HG03025 (cell line): Measurements from ENCODE around the gene PCDHGA3.
"Not testable (repeated sequence)": the region's sequence is repeated elsewhere in the genome, so short reads cannot be mapped to it uniquely, and the experiment has no call there.

Experiments
- ATAC-seq: cut with Tn5 transposase; IDR thresholded peaks from one replicate; pipeline ENCODE4 v1.9.1; 2021; ENCODE audit warnings: mild to moderate bottlenecking, moderate library complexity; ENCODE audit not compliant: unreplicated experiment, low FRiP score

PCDHGA3 gene

GRCh38 chr5:141375444-141376155 lies 32.0 kb downstream of the PCDHGA3 start:
- ATAC-seq, result not testable (repeated sequence)

GRCh38 chr5:141382469-141383294 lies 39.1 kb downstream of the PCDHGA3 start, which contains the start of gene PCDHGA7:
Gene PCDHGA7, plus strand, starts transcription at chr5:141382742. Its CDS starts 158 bp downstream, at chr5:141382900.
- no peak for ATAC-seq

- ATAC-seq, result no peak
Observed at GRCh38 chr5:141383345-141383744, 39.7 kb downstream of the PCDHGA3 start.

- ATAC-seq, result no peak
Observed at GRCh38 chr5:141384471-141385267, 41.0 kb downstream of the PCDHGA3 start.

GRCh38 chr5:141387557-141388311 lies 44.1 kb downstream of the PCDHGA3 start, which contains the start of gene PCDHGB4:
Gene PCDHGB4, plus strand, starts transcription at chr5:141387698. Its CDS starts 187 bp downstream, at chr5:141387885.
- ATAC-seq, result not testable (repeated sequence)

- ATAC-seq, result no peak
Observed at GRCh38 chr5:141388661-141389060, 45.0 kb downstream of the PCDHGA3 start.

GRCh38 chr5:141389153-141390042 lies 45.8 kb downstream of the PCDHGA3 start:
- no peak for ATAC-seq

GRCh38 chr5:141392429-141393198 lies 49.0 kb downstream of the PCDHGA3 start, which contains the start of gene PCDHGA8:
Gene PCDHGA8, plus strand, starts transcription at chr5:141392633. Its CDS starts 181 bp downstream, at chr5:141392814.
- no peak for ATAC-seq

GRCh38 chr5:141393267-141393666 lies 49.6 kb downstream of the PCDHGA3 start:
- ATAC-seq, result no peak

GRCh38 chr5:141394401-141395187 lies 51.0 kb downstream of the PCDHGA3 start:
- ATAC-seq, result not testable (repeated sequence)
